Uterus (tissue), 2 donors: ENCODE data around the gene NECAB2.

ENCODE experiments used
- CTCF ChIP-seq, 4 experiments: fragments of 200-600 bp in 2 of 4; fragments of 450-650 bp in 2 of 4; sonication (generic) in 2 of 4; IDR thresholded peaks; one replicate each; pipeline ENCODE4 v1.5.1; 2016 to 2019; ENCODE audit warnings: antibody characterized with exemption in 4 of 4, mild to moderate bottlenecking in 2 of 4, moderate library complexity in 1 of 4
- POLR2A ChIP-seq, 2 donors: fragments of 450-650 bp; IDR thresholded peaks; one replicate each; pipeline ENCODE4 v1.6.1; 2016; ENCODE audit warnings: antibody characterized with exemption in 2 of 2, mild to moderate bottlenecking in 1 of 2, moderate library complexity in 1 of 2

- TF ChIP-seq CTCF (IDR thresholded peaks at IDR 0.05) (no peak), POLR2A (IDR thresholded peaks at IDR 0.05) (no peak)
These were observed 10.7 kb upstream of the NECAB2 start for GRCh38 chr16:83957296-83957855.
